ENCODE data around the gene EMP3. TPM values are rescaled to one million over a fixed set of nuclear protein-coding genes. Genes with fewer than 3 reads are reported as not detected.
"Not testable (repeated sequence)": the region's sequence is repeated elsewhere in the genome, so short reads cannot be mapped to it uniquely, and the experiment has no call there.

EMP3 gene
- total RNA-seq, 3 donors from 2014 or later: 18.4 to 71.4 (median 24.1) TPM

DNA sequence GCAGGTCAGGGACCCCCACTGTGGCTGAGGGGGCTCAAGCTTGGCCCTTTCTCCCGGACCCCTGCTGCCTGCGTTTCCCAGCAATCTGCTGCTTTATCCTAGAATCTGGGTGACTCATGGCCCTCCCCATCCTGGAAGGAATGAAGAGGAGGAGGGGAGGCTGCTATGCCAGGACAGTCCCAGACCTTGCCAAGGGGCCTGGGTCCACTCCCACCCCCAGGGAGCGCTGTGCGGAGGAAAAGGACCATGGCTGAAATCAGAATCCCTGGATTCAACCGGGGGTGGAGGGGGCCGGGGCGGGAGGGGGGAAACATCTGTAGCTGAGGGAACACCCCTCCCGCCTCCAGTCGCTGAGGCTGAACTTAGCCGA is 35.0 kb upstream of the EMP3 start:
- Histone ChIP-seq H3K36me3 (no peaks in the 10 kb centered on the region), H3K27me3 (no peaks in the 10 kb centered on the region), H3K9me3 (no peaks in the 10 kb centered on the region), H3K4me1 (no peaks in the 10 kb centered on the region), H3K27ac (no peak overlapping the region), H3K4me3 (peak overlapping the region; percentile 38 to 67 (median 43))
- TF ChIP-seq, protein P1, sequence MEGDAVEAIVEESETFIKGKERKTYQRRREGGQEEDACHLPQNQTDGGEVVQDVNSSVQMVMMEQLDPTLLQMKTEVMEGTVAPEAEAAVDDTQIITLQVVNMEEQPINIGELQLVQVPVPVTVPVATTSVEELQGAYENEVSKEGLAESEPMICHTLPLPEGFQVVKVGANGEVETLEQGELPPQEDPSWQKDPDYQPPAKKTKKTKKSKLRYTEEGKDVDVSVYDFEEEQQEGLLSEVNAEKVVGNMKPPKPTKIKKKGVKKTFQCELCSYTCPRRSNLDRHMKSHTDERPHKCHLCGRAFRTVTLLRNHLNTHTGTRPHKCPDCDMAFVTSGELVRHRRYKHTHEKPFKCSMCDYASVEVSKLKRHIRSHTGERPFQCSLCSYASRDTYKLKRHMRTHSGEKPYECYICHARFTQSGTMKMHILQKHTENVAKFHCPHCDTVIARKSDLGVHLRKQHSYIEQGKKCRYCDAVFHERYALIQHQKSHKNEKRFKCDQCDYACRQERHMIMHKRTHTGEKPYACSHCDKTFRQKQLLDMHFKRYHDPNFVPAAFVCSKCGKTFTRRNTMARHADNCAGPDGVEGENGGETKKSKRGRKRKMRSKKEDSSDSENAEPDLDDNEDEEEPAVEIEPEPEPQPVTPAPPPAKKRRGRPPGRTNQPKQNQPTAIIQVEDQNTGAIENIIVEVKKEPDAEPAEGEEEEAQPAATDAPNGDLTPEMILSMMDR (IDR thresholded peaks at IDR 0.05): no peak
- TF ChIP-seq POLR2A (IDR thresholded peaks at IDR 0.05) (no peak), POLR2AphosphoS5 (IDR thresholded peaks at IDR 0.05) (no peak)
- intact Hi-C loops (cut with DNase I; ENCODE audit: low total_unique reads): no loop called here
- DNase-seq (ENCODE audit: low spot score in 2 of 2): no peak

DNA sequence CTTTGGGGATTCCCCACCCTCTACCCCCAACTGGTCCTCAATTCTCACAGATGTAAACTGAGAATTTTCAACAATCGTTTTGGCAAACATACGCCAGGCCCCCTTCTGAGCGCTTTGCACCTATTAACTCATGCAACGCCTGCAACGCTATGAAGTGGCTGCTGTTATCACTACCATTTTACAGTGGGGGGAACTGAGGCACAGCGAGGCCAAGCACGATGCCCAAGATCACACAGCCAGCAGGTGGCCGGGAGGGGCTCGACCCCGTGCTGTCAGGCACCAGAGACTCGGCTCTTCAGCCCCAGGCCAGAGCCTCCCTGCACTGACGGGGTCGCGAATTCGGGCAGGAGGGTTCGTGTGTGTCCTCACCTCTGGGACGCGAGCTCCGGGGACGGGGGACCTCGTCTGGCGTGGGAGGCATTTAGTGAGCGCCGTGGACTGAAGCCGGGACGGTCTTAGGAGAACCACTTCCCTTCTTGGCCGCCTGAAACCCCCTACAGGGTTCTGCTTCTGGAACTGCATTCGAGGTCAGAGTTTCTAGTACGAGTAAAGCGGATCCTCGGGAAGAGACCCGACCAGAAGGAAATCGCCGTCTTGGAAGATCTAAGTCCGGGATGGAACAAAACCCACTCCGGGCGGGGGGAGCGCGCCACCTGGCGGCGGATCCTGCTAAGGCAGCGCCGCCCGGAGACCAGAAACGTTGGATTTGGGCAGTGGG is 34.4 kb upstream of the EMP3 start:
- Histone ChIP-seq H3K9me3 (no peaks in the 10 kb centered on the region), H3K36me3 (no peaks in the 10 kb centered on the region), H3K4me1 (no peaks in the 10 kb centered on the region), H3K27me3 (no peaks in the 10 kb centered on the region), H3K27ac (peak overlapping the region in 1 of 2 donors; percentile 14), H3K4me3 (peak overlapping the region; percentile 38 to 67 (median 43))
- DNase-seq (ENCODE audit: low spot score in 2 of 2): peak; percentile 66 to 79
- intact Hi-C loops (cut with DNase I; ENCODE audit: low total_unique reads): no loop called here
- TF ChIP-seq, protein P1 (IDR thresholded peaks at IDR 0.05): peak; percentile 90 to 96 (median 91)
- no peak for TF ChIP-seq POLR2AphosphoS5 (IDR thresholded peaks at IDR 0.05)

DNA sequence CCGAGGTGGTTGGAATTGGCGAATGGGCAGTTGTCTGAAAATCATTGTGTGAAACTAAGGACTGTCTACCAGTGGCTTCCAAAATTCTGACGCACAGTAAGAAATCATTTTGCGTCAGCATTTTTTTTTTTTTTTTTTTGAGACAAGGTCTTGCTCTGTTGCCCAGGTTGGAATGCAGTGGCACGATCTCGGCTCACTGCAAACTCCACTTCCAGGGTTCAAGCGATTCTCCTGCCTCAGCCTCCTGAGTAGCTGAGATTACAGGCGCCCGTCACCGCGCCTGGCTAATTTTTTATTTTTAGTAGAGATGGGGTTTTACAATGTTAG is 33.9 kb upstream of the EMP3 start:
- H3K9me3 ChIP-seq; H3K27ac ChIP-seq; H3K36me3 ChIP-seq; intact Hi-C loops (cut with DNase I; ENCODE audit: low total_unique reads); H3K27me3 ChIP-seq; H3K4me1 ChIP-seq; DNase-seq (ENCODE audit: low spot score in 2 of 2): not testable (repeated sequence)
- H3K4me3 ChIP-seq: peak overlapping the region in 1 of 3 donors; percentile 43

DNA sequence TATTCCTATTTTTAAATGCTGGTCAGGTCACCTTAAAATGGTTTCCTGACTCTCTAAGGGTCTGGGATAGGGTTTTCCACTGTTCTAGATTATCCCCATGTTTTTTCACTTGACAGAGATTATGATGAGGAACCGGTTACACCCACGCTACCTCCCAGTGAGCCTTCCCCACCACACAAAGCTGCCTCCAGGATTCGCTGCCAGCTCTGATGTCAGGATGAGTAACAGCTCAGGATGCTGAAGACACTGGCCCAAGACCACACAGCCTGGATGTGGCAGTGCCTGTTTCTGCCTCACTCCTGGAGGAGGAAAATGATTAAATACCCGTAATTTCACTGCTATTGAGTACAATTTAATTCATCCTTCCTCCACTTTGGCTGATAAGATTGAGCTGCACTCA is 32.6 kb upstream of the EMP3 start:
- no peaks in the 10 kb centered on the region for H3K36me3 ChIP-seq

DNA sequence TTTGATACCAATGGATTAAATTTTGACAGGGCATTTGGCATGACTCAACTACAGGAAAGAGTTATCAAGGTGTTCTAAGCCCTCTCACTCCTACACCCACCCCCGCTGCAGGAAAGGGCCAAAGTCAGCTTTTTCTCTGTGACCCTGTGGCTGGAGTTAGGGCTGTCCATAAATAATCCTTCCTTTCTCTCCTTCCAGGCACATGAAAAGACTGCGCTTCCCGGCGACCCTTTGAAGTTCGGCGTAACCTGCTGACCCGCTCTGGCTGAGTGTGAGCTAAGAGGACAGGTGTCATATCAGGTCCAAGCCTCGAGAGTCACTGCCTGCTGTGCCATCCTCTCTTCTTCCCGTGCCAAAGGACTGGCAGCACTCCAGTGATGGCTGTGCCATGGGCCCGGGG is 29.9 kb upstream of the EMP3 start:
- H3K4me1 ChIP-seq: no peaks in the 10 kb centered on the region
- no peak overlapping the region for H3K4me3 ChIP-seq
- no peaks in the 10 kb centered on the region for H3K27me3 ChIP-seq
- TF ChIP-seq, protein P1 (IDR thresholded peaks at IDR 0.05): no peak
- no peak for TF ChIP-seq POLR2AphosphoS5 (IDR thresholded peaks at IDR 0.05)
- no peak for TF ChIP-seq POLR2A (IDR thresholded peaks at IDR 0.05)
- intact Hi-C loops (cut with DNase I; ENCODE audit: low total_unique reads): no loop called here
- H3K36me3 ChIP-seq: no peaks in the 10 kb centered on the region
- no peaks in the 10 kb centered on the region for H3K9me3 ChIP-seq
- DNase-seq (ENCODE audit: low spot score in 2 of 2): no peak
- H3K27ac ChIP-seq: no peak overlapping the region

More for the DNA sequence above, 32.6 kb upstream of the EMP3 start:
- no peak for TF ChIP-seq POLR2AphosphoS5 (IDR thresholded peaks at IDR 0.05)
- TF ChIP-seq, protein P1 (IDR thresholded peaks at IDR 0.05): no peak
- TF ChIP-seq POLR2A (IDR thresholded peaks at IDR 0.05): no peak
- Histone ChIP-seq H3K27me3 (no peaks in the 10 kb centered on the region), H3K9me3 (no peaks in the 10 kb centered on the region), H3K4me1 (no peaks in the 10 kb centered on the region), H3K4me3 (no peak overlapping the region), H3K27ac (no peak overlapping the region)
- intact Hi-C loops (cut with DNase I; ENCODE audit: low total_unique reads): no loop called here
- DNase-seq (ENCODE audit: low spot score in 2 of 2): no peak

Measured in breast epithelium (tissue), 4 donors.